ENCODE results near the gene KRT17. TPM values are rescaled to one million over a fixed set of nuclear protein-coding genes. Genes with fewer than 3 reads are reported as not detected.
A peak's percentile ranks its signal among the peaks of the same experiment; 100 is the strongest.
"Not testable (repeated sequence)": the region's sequence is repeated elsewhere in the genome, so short reads cannot be mapped to it uniquely, and the experiment has no call there.

The KRT17 gene
- polyA plus RNA-seq, 1 donor (not counting 4 experiments of a cell fraction or from before 2014, with no cell fraction given): 8,666 TPM

- peak within 1 kb of the TSS; percentile 78 for H3K4me2 ChIP-seq (ENCODE audit: control insufficient read depth, extremely low read depth, insufficient read depth, low read depth, low read length)
- H3K9me1 ChIP-seq (ENCODE audit: control insufficient read depth, extremely low read depth, insufficient read depth, low read length): no peaks in the 10 kb centered on the region
- no peak within 1 kb of the TSS for H2AFZ ChIP-seq (ENCODE audit: control insufficient read depth, low read length)
- no peaks in the 10 kb centered on the region for H3K27me3 ChIP-seq (ENCODE audit: control insufficient read depth, extremely low read depth, insufficient read depth, low read length)
- H3K79me2 ChIP-seq (ENCODE audit: control insufficient read depth, insufficient read depth, low read length): peaks cover 24% of the 10 kb centered on the region
- peak; percentile 90 for FAIRE-seq
- H3K4me3 ChIP-seq (ENCODE audit: control insufficient read depth in 2 of 3, extremely low read depth in 1 of 3, insufficient read depth in 2 of 3, low read depth in 1 of 3, low read length in 3 of 3): peak within 1 kb of the TSS; percentile 64 to 94 (median 90)
- peaks cover 14 to 31% of the 10 kb centered on the region in 2 experiments for H3K36me3 ChIP-seq (ENCODE audit: control insufficient read depth in 2 of 2, extremely low read depth in 1 of 2, insufficient read depth in 2 of 2, low read length in 2 of 2)
- dilution Hi-C loops (cut with MboI; ENCODE audit: extremely low pct_ligation_motif_present, low sequenced_read_pairs): no loop called here
- DNase-seq (ENCODE audit: low read depth, low spot score): peak; percentile 91
- H4K20me1 ChIP-seq (ENCODE audit: control insufficient read depth, extremely low read depth, insufficient read depth, low read length): peaks cover 31% of the 10 kb centered on the region
- peak within 1 kb of the TSS; percentile 96 for H3K9ac ChIP-seq (ENCODE audit: control insufficient read depth, extremely low read depth, insufficient read depth, low read length)
- no peak for TF ChIP-seq EZH2 (IDR thresholded peaks at IDR 0.05; ENCODE audit: low read length)
- TF ChIP-seq CTCF (optimal IDR thresholded peaks at IDR 0.05 in 1 of 3, IDR thresholded peaks at IDR 0.05 in 1 of 3, conservative IDR thresholded peaks at IDR 0.05 in 1 of 3; ENCODE audit: extremely low read depth in 1 of 3, insufficient read depth in 2 of 3, low read length in 3 of 3): no peak
- H3K9me3 ChIP-seq (ENCODE audit: control insufficient read depth, low read depth, low read length): no peaks in the 10 kb centered on the region
- peak within 1 kb of the TSS; percentile 97 for H3K27ac ChIP-seq (ENCODE audit: control insufficient read depth, insufficient read depth, low read length)
- H3K4me1 ChIP-seq (ENCODE audit: control insufficient read depth, extremely low read depth, insufficient read depth, low read length): peaks cover 34% of the 10 kb centered on the region
Observed at GRCh38 chr17:41586863-41587495, 37.4 kb downstream of the KRT17 start, which contains the start of gene KRT14. Gene KRT14, minus strand, starts transcription at chr17:41586895. Its CDS starts 61 bp downstream, at chr17:41586834.

- no peak overlapping the region for H2AFZ ChIP-seq (ENCODE audit: control insufficient read depth, low read length)
- DNase-seq (ENCODE audit: low read depth, low spot score) (no peak), FAIRE-seq (no peak)
- dilution Hi-C loops (cut with MboI; ENCODE audit: extremely low pct_ligation_motif_present, low sequenced_read_pairs): no loop called here
- no peaks in the 10 kb centered on the region for H3K9me3 ChIP-seq (ENCODE audit: control insufficient read depth, low read depth, low read length)
- peaks cover 49% of the 10 kb centered on the region for H3K4me1 ChIP-seq (ENCODE audit: control insufficient read depth, extremely low read depth, insufficient read depth, low read length)
- H3K9me1 ChIP-seq (ENCODE audit: control insufficient read depth, extremely low read depth, insufficient read depth, low read length): no peaks in the 10 kb centered on the region
- peak overlapping the region; percentile 64 to 94 (median 90) for H3K4me3 ChIP-seq (ENCODE audit: control insufficient read depth in 2 of 3, extremely low read depth in 1 of 3, insufficient read depth in 2 of 3, low read depth in 1 of 3, low read length in 3 of 3)
- TF ChIP-seq CTCF (optimal IDR thresholded peaks at IDR 0.05 in 1 of 3, IDR thresholded peaks at IDR 0.05 in 1 of 3, conservative IDR thresholded peaks at IDR 0.05 in 1 of 3; ENCODE audit: extremely low read depth in 1 of 3, insufficient read depth in 2 of 3, low read length in 3 of 3): no peak
- no peak for TF ChIP-seq EZH2 (IDR thresholded peaks at IDR 0.05; ENCODE audit: low read length)
- no peaks in the 10 kb centered on the region for H3K27me3 ChIP-seq (ENCODE audit: control insufficient read depth, extremely low read depth, insufficient read depth, low read length)
- peak overlapping the region; percentile 97 for H3K27ac ChIP-seq (ENCODE audit: control insufficient read depth, insufficient read depth, low read length)
- peaks cover 24% of the 10 kb centered on the region for H3K79me2 ChIP-seq (ENCODE audit: control insufficient read depth, insufficient read depth, low read length)
- H3K4me2 ChIP-seq (ENCODE audit: control insufficient read depth, extremely low read depth, insufficient read depth, low read depth, low read length): peak overlapping the region; percentile 78
- H4K20me1 ChIP-seq (ENCODE audit: control insufficient read depth, extremely low read depth, insufficient read depth, low read length): peaks cover 31% of the 10 kb centered on the region
- peaks cover 14 to 32% of the 10 kb centered on the region in 2 experiments for H3K36me3 ChIP-seq (ENCODE audit: control insufficient read depth in 2 of 2, extremely low read depth in 1 of 2, insufficient read depth in 2 of 2, low read length in 2 of 2)
- H3K9ac ChIP-seq (ENCODE audit: control insufficient read depth, extremely low read depth, insufficient read depth, low read length): peak overlapping the region; percentile 96
Observed at GRCh38 chr17:41585301-41586056, 38.9 kb downstream of the KRT17 start.

GRCh38 chr17:41584331-41584927, 39.9 kb downstream of the KRT17 start:
- Histone ChIP-seq H3K79me2 (ENCODE audit: control insufficient read depth, insufficient read depth, low read length) (peaks cover 24% of the 10 kb centered on the region), H3K4me1 (ENCODE audit: control insufficient read depth, extremely low read depth, insufficient read depth, low read length) (peaks cover 55% of the 10 kb centered on the region), H3K27ac (ENCODE audit: control insufficient read depth, insufficient read depth, low read length) (peak overlapping the region; percentile 97), H3K36me3 (ENCODE audit: control insufficient read depth in 2 of 2, extremely low read depth in 1 of 2, insufficient read depth in 2 of 2, low read length in 2 of 2) (peaks cover 14 to 32% of the 10 kb centered on the region in 2 experiments), H3K4me3 (ENCODE audit: control insufficient read depth in 2 of 3, extremely low read depth in 1 of 3, insufficient read depth in 2 of 3, low read depth in 1 of 3, low read length in 3 of 3) (peak overlapping the region; percentile 64 to 94 (median 90)), H3K4me2 (ENCODE audit: control insufficient read depth, extremely low read depth, insufficient read depth, low read depth, low read length) (peak overlapping the region; percentile 78), H4K20me1 (ENCODE audit: control insufficient read depth, extremely low read depth, insufficient read depth, low read length) (peaks cover 31% of the 10 kb centered on the region), H3K9ac (ENCODE audit: control insufficient read depth, extremely low read depth, insufficient read depth, low read length) (peak overlapping the region; percentile 96)
- peak; percentile 91 for FAIRE-seq
- peak; percentile 65 for DNase-seq (ENCODE audit: low read depth, low spot score)
- H3K9me1 ChIP-seq (ENCODE audit: control insufficient read depth, extremely low read depth, insufficient read depth, low read length); H2AFZ ChIP-seq (ENCODE audit: control insufficient read depth, low read length); H3K9me3 ChIP-seq (ENCODE audit: control insufficient read depth, low read depth, low read length); H3K27me3 ChIP-seq (ENCODE audit: control insufficient read depth, extremely low read depth, insufficient read depth, low read length); dilution Hi-C loops (cut with MboI; ENCODE audit: extremely low pct_ligation_motif_present, low sequenced_read_pairs): not testable (repeated sequence)

Data from keratinocyte (primary cell).